Astrocyte of the cerebellum (primary cell): ENCODE data around the gene BLNK.

ENCODE experiments used
- DNase-seq: peaks from one replicate; pipeline ENCODE4 v3.0.0-alpha.2; 2011; ENCODE audit warnings: low read depth
- H3K4me3 ChIP-seq: 2 replicates; pipeline ENCODE4 v1.5.1; 2011; ENCODE audit warnings: mild to moderate bottlenecking, low read depth, low read length, moderate library complexity
- CTCF ChIP-seq: IDR thresholded peaks from 2 replicates; pipeline ENCODE4 v1.5.1; 2012; ENCODE audit warnings: low read length, low read depth, moderate library complexity, mild to moderate bottlenecking; ENCODE audit errors: missing control alignments
- in situ Hi-C: cut with HindIII; loops from 2 replicates; pipeline ENCODE4 v1.10.0; 2017; ENCODE audit warnings: low sequenced_read_pairs

The BLNK gene

GRCh38 chr10:96243296-96243695, 28.1 kb downstream of the BLNK start:
- in situ Hi-C loops, result no loop called here
- TF ChIP-seq CTCF, result no peak
- no peak overlapping the region for H3K4me3 ChIP-seq
- no peak for DNase-seq

GRCh38 chr10:96242822-96243221, 28.5 kb downstream of the BLNK start:
- in situ Hi-C loops, result no loop called here
- no peak for DNase-seq
- no peak for TF ChIP-seq CTCF
- H3K4me3 ChIP-seq, result no peak overlapping the region

GRCh38 chr10:96238646-96239623, 32.4 kb downstream of the BLNK start:
- DNase-seq, result no peak
- no peak for TF ChIP-seq CTCF
- H3K4me3 ChIP-seq, result no peak overlapping the region
- in situ Hi-C loops, result no loop called here

GRCh38 chr10:96236876-96237275, 34.5 kb downstream of the BLNK start:
- in situ Hi-C loops, result no loop called here
- no peak for TF ChIP-seq CTCF
- no peak overlapping the region for H3K4me3 ChIP-seq
- DNase-seq, result no peak

GRCh38 chr10:96236090-96236478, 35.3 kb downstream of the BLNK start:
- DNase-seq, result no peak
- in situ Hi-C loops, result no loop called here
- H3K4me3 ChIP-seq, result no peak overlapping the region
- TF ChIP-seq CTCF, result no peak

- TF ChIP-seq CTCF, result no peak
- no peak for DNase-seq
- in situ Hi-C loops, result no loop called here
- no peak overlapping the region for H3K4me3 ChIP-seq
Measured at GRCh38 chr10:96235326-96236089, 35.9 kb downstream of the BLNK start.
